ENCODE data around the gene MELTF. TPM values are rescaled to one million over a fixed set of nuclear protein-coding genes. Genes with fewer than 3 reads are reported as not detected.

MELTF gene
- total and polyA plus RNA-seq, 2 experiments from 2014 or later, result 0.86 to 1.1 TPM

DNA sequence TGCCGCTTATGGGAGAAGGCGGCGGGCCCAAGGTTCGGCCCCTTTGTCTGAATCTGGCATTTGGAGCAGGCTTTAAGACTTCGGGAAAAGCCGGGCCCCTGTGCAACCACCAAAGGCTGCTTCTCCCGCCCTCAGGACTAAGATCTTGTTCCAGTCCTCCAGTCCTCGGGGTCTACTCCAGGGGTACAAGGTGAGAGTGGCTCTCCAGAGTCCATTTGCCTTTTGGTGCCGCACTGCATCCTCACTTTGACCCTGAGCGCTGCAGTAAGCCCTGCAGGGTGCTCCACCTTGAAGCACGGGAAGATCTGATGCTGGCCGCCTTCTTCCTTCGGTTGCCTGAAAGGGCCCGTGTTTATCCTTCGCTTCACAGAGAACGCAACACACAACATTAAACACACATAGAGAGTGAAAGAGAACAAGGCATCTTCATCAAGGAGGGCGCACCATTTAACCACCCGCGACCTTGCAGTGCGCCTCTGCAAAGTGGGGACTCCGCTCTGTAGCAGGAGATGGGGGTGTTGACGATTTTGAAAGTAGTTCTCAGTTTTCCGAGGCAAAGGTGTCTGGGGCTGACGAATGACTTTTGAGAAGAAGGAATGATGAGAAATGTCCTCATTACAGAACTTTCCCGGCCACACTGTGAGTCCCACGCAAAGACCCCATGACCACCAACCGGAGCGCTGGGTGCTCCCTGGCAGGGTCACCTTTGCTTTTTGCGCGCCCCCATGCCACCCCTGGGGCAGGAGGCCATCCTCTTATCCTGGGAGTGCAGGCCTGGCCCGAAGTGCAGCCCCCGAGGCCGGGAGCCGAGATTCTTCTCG is 62.0 kb downstream of the MELTF start:
- peak overlapping the region; percentile 90 for H3K4me3 ChIP-seq
- H3K9me2 ChIP-seq (ENCODE audit: insufficient read depth), result no peaks in the 10 kb centered on the region
- peak overlapping the region; percentile 74 for H3K9ac ChIP-seq
- no peaks in the 10 kb centered on the region for H3K36me3 ChIP-seq (ENCODE audit: low read depth)
- H3F3A ChIP-seq (ENCODE audit: insufficient read depth), result no peaks in the 10 kb centered on the region
- 82% methylated on average over 35 of the region's 35 CpGs for WGBS, 2 experiments (ENCODE audit: low coverage in 1 of 2, low lambda C conversion rate in 2 of 2, missing lambda C conversion rate in 2 of 2)
- H3K4me2 ChIP-seq (ENCODE audit: unreplicated experiment), result peak overlapping the region; percentile 94
- no peak for DNase-seq
- no peaks in the 10 kb centered on the region for H3K27me3 ChIP-seq (replicated peaks; ENCODE audit: insufficient read depth)
- no peaks in the 10 kb centered on the region for H3K79me2 ChIP-seq (ENCODE audit: insufficient read depth)
- no peaks in the 10 kb centered on the region for H3K9me3 ChIP-seq (ENCODE audit: low read depth)
- peak overlapping the region; percentile 96 for H2AFZ ChIP-seq
- no peak overlapping the region for H3K27ac ChIP-seq
- in situ Hi-C loops (cut with MboI), result no loop called here
- H3K4me1 ChIP-seq (ENCODE audit: insufficient read depth), result no peaks in the 10 kb centered on the region
- no peak for TF ChIP-seq EZH2 (IDR thresholded peaks at IDR 0.05; ENCODE audit: insufficient read depth, poor library complexity, severe bottlenecking)
- no peak for TF ChIP-seq EZH2phosphoT487 (IDR thresholded peaks at IDR 0.05; ENCODE audit: insufficient read depth, low read depth)
- H4K20me1 ChIP-seq (ENCODE audit: insufficient read depth), result no peaks in the 10 kb centered on the region

DNA sequence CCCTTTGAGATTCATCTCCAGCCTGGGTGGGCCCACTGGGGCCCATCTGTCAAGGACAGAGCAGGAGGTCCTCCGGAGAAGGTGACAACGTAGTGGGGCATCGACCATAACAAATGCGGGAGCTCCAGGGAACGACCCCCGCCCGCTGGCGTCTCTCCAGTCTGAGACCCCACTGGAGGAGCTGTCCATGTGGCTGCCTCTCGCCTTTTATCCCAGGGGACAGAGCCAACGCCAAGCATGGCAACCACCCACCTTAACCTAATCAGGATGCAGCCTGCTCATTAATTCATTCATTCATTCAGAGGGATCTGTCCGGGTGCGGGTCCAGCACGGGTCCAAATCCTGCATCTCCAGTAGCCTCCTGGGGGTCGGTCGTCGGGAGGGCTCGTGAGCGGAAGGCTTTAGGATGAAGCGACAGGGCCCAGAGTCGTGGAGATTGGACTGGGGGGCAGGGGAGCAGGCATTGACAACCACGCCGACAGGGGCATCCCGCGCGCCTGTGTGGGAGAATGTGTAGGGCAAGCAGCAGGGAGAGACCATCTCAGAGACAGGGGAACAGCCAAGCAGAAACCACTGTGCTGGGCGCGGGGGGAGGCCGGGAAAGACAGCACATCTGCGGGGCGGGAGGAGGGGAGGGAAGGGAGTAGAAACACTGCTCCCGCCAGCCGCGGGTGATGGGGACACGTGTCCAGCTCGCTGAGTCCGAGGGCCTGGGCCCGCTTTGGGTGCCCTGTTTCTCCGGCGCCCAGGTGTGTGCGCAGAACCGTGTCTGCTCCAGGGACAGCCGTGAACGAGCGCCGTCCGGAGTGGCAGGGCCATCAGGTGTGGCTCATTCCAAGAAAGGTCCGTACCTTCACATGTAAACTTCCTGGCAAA is 62.9 kb downstream of the MELTF start:
- in situ Hi-C loops (cut with MboI), result no loop called here

DNA sequence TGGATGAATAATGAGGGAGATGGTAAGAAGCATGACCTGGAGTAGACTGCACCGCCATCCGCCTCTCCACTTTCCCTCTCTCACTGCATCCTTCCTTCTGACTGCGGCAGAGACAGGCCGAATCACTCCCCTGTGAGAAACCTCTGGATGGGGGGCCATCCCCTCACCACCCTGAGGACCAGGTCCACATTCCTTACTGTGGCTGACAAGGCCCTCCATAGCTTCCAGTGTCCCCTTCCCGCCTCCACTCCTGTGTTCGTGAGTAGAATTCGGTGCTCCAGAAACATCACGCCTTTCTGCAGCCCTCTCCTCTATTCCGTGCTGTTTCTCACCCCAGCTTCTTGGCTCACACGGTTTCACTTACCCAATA is 63.8 kb downstream of the MELTF start:
- Histone ChIP-seq H3K27me3 (replicated peaks; ENCODE audit: insufficient read depth) (no peaks in the 10 kb centered on the region), H3K36me3 (ENCODE audit: low read depth) (no peaks in the 10 kb centered on the region), H3K27ac (no peak overlapping the region), H3F3A (ENCODE audit: insufficient read depth) (no peaks in the 10 kb centered on the region), H3K4me2 (ENCODE audit: unreplicated experiment) (no peak overlapping the region), H3K9ac (no peak overlapping the region), H3K4me3 (no peak overlapping the region), H4K20me1 (ENCODE audit: insufficient read depth) (no peaks in the 10 kb centered on the region), H3K9me2 (ENCODE audit: insufficient read depth) (no peaks in the 10 kb centered on the region), H2AFZ (no peak overlapping the region), H3K9me3 (ENCODE audit: low read depth) (no peaks in the 10 kb centered on the region), H3K79me2 (ENCODE audit: insufficient read depth) (no peaks in the 10 kb centered on the region), H3K4me1 (ENCODE audit: insufficient read depth) (no peaks in the 10 kb centered on the region)
- WGBS, 2 experiments (ENCODE audit: low coverage in 1 of 2, low lambda C conversion rate in 2 of 2, missing lambda C conversion rate in 2 of 2), result 89 to 90% methylated on average over 10 of the region's 10 CpGs
- in situ Hi-C loops (cut with MboI), result no loop called here
- TF ChIP-seq EZH2 (IDR thresholded peaks at IDR 0.05; ENCODE audit: insufficient read depth, poor library complexity, severe bottlenecking), result no peak
- no peak for TF ChIP-seq EZH2phosphoT487 (IDR thresholded peaks at IDR 0.05; ENCODE audit: insufficient read depth, low read depth)
- no peak for DNase-seq

More for the DNA sequence above, 62.9 kb downstream of the MELTF start:
- Histone ChIP-seq H3K27me3 (replicated peaks; ENCODE audit: insufficient read depth) (no peaks in the 10 kb centered on the region), H3F3A (ENCODE audit: insufficient read depth) (no peaks in the 10 kb centered on the region), H3K4me1 (ENCODE audit: insufficient read depth) (no peaks in the 10 kb centered on the region), H2AFZ (no peak overlapping the region), H4K20me1 (ENCODE audit: insufficient read depth) (no peaks in the 10 kb centered on the region), H3K36me3 (ENCODE audit: low read depth) (no peaks in the 10 kb centered on the region), H3K4me3 (no peak overlapping the region), H3K79me2 (ENCODE audit: insufficient read depth) (no peaks in the 10 kb centered on the region), H3K4me2 (ENCODE audit: unreplicated experiment) (no peak overlapping the region), H3K9me2 (ENCODE audit: insufficient read depth) (no peaks in the 10 kb centered on the region), H3K9me3 (ENCODE audit: low read depth) (no peaks in the 10 kb centered on the region), H3K9ac (no peak overlapping the region), H3K27ac (no peak overlapping the region)
- DNase-seq, result no peak
- 78 to 82% methylated on average over 31 to 47 of the region's 47 CpGs for WGBS, 2 experiments (ENCODE audit: low coverage in 1 of 2, low lambda C conversion rate in 2 of 2, missing lambda C conversion rate in 2 of 2)
- TF ChIP-seq EZH2 (IDR thresholded peaks at IDR 0.05; ENCODE audit: insufficient read depth, poor library complexity, severe bottlenecking) (no peak), EZH2phosphoT487 (IDR thresholded peaks at IDR 0.05; ENCODE audit: insufficient read depth, low read depth) (no peak)

DNA sequence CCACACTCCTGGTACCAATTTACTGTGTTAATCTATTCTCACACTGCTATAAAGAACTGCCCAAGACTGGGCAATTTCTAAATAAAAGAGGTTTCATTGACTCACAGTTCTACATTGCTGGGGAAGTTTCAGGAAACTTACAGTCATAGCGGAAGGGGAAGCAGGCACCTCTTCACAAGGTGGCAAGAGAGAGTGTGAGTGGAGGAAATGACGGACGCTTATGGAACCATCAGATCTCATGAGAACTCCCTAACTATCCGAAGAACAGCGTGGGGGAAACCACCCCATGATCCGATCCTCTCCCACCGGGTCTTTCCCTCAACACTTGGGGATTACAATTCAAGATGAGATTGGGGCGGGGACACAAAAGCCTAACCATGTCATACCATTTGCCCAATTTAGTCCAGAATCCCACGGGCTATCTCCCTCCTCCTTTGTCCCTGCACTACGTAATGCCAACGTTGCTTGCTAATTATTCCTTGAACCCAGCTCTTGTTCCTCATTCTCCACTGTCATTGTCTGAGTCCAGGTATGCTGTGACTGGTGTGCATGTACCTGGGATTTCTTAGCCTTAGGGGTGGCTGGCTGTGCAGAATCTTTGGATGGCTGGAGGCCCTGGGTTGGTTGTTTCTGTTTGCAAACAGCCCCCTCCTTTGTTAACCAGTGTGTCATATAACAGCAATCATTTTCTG is 64.4 kb downstream of the MELTF start:
- in situ Hi-C loops (cut with MboI), result no loop called here
- no peak overlapping the region for H3K4me3 ChIP-seq
- no peaks in the 10 kb centered on the region for H3K36me3 ChIP-seq (ENCODE audit: low read depth)
- no peaks in the 10 kb centered on the region for H3K4me1 ChIP-seq (ENCODE audit: insufficient read depth)
- H3K9me2 ChIP-seq (ENCODE audit: insufficient read depth), result no peaks in the 10 kb centered on the region
- 95 to 96% methylated on average over 11 of the region's 11 CpGs for WGBS, 2 experiments (ENCODE audit: low coverage in 1 of 2, low lambda C conversion rate in 2 of 2, missing lambda C conversion rate in 2 of 2)
- H3K9ac ChIP-seq, result no peak overlapping the region
- no peak for DNase-seq
- H3K4me2 ChIP-seq (ENCODE audit: unreplicated experiment), result no peak overlapping the region
- no peaks in the 10 kb centered on the region for H3F3A ChIP-seq (ENCODE audit: insufficient read depth)
- no peaks in the 10 kb centered on the region for H3K9me3 ChIP-seq (ENCODE audit: low read depth)
- no peaks in the 10 kb centered on the region for H3K27me3 ChIP-seq (replicated peaks; ENCODE audit: insufficient read depth)
- no peak overlapping the region for H3K27ac ChIP-seq
- H2AFZ ChIP-seq, result no peak overlapping the region
- no peaks in the 10 kb centered on the region for H4K20me1 ChIP-seq (ENCODE audit: insufficient read depth)
- TF ChIP-seq EZH2 (IDR thresholded peaks at IDR 0.05; ENCODE audit: insufficient read depth, poor library complexity, severe bottlenecking) (no peak), EZH2phosphoT487 (IDR thresholded peaks at IDR 0.05; ENCODE audit: insufficient read depth, low read depth) (no peak)
- no peaks in the 10 kb centered on the region for H3K79me2 ChIP-seq (ENCODE audit: insufficient read depth)

Measured in GM23248 (cell line).